HL-60 (cell line): ENCODE data around the gene SSNA1.
A peak's percentile ranks its signal among the peaks of the same experiment; 100 is the strongest.

Experiments
- DNase-seq, 2 experiments: peaks; one replicate each; pipeline ENCODE4 v3.0.0-alpha.2; 2010 to 2020; ENCODE audit warnings: low read depth in 1 of 2, low spot score in 1 of 2
- H3K27ac ChIP-seq: fragments of 250-450 bp; sonication (Bioruptor Pico); replicated peaks from 2 replicates; pipeline ENCODE4 v1.5.1; 2020; ENCODE audit warnings: mild to moderate bottlenecking, moderate library complexity
- H3K27me3 ChIP-seq: fragments of 250-450 bp; sonication (Bioruptor Pico); 2 replicates; pipeline ENCODE4 v1.5.1; 2021; ENCODE audit warnings: mild to moderate bottlenecking, moderate library complexity; ENCODE audit not compliant: insufficient read depth, poor library complexity, severe bottlenecking
- H3K4me3 ChIP-seq: replicated peaks from 2 replicates; pipeline ENCODE4 v1.5.1; 2011; ENCODE audit warnings: mild to moderate bottlenecking, control low read depth, low read length; ENCODE audit not compliant: insufficient read depth
- CTCF ChIP-seq: IDR thresholded peaks from one replicate; pipeline ENCODE4 v1.5.1; 2011; ENCODE audit warnings: low read length, control low read depth, inconsistent platforms; ENCODE audit not compliant: insufficient read depth
- GABPA ChIP-seq: IDR thresholded peaks from 2 replicates; pipeline ENCODE4 v1.6.1; 2012; ENCODE audit warnings: low read depth
- POLR2AphosphoS5 ChIP-seq: IDR thresholded peaks from 2 replicates; pipeline ENCODE4 v1.6.1; 2012; ENCODE audit warnings: low read depth
- REST ChIP-seq: IDR thresholded peaks from 2 replicates; pipeline ENCODE4 v1.6.1; 2012; ENCODE audit warnings: low read depth; ENCODE audit not compliant: insufficient replicate concordance
- SPI1 ChIP-seq: IDR thresholded peaks from 2 replicates; pipeline ENCODE4 v1.6.1; 2012; ENCODE audit warnings: low read depth, mild to moderate bottlenecking, borderline replicate concordance

SSNA1 gene

DNA sequence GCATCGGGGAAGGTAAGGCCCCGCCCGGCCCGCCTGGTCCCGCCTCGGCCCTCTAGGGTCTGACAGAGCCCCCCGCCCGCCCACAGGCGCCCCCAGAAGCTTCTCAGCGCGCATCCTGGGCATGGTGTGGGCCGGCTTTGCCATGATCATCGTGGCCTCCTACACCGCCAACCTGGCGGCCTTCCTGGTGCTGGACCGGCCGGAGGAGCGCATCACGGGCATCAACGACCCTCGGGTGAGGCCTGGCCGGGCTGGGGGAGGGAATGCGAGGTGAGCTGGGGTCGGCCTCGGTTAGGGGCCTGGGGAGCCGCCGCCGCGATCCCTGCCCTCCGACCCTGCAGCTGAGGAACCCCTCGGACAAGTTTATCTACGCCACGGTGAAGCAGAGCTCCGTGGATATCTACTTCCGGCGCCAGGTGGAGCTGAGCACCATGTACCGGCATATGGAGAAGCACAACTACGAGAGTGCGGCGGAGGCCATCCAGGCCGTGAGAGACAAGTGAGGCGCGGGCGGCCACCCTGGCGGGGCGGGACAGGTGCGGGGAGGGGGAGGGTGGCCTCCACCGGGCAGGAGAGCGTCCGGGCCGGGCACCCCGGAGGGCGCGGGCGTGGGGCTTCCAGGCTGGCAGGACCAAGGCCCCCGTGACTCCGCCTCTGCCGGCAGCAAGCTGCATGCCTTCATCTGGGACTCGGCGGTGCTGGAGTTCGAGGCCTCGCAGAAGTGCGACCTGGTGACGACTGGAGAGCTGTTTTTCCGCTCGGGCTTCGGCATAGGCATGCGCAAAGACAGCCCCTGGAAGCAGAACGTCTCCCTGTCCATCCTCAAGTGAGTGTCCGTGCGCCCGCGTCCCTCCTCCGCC lies 25.7 kb upstream of the SSNA1 start:
- Histone ChIP-seq H3K27me3 (peaks cover 64% of the 10 kb centered on the region), H3K4me3 (no peak overlapping the region), H3K27ac (no peak overlapping the region)
- DNase-seq, result peak in 1 of 2 experiments; percentile 41
- TF ChIP-seq POLR2AphosphoS5, result no peak
- TF ChIP-seq REST, result no peak
- no peak for TF ChIP-seq GABPA
- TF ChIP-seq CTCF, result no peak
- no peak for TF ChIP-seq SPI1

DNA sequence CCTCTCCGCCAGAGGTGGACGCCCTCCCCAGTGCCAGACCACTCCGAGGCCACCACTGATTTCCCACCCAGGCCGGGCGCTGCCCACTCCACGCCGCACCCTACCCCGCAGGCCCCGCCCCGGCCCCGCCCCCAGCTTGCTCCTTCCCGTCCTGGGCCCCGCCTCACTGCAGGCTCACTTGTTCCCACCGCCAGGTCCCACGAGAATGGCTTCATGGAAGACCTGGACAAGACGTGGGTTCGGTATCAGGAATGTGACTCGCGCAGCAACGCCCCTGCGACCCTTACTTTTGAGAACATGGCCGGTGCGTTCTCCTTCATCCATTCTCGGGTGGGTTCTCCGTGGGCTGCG lies 25.1 kb upstream of the SSNA1 start:
- TF ChIP-seq SPI1 (no peak), GABPA (no peak), POLR2AphosphoS5 (no peak), REST (no peak), CTCF (no peak)
- no peak overlapping the region for H3K4me3 ChIP-seq
- DNase-seq, result no peak
- H3K27ac ChIP-seq, result no peak overlapping the region
- H3K27me3 ChIP-seq, result peaks cover 65% of the 10 kb centered on the region

GRCh38 chr9:137163805-137164204 lies 24.7 kb upstream of the SSNA1 start:
- no peak overlapping the region for H3K27ac ChIP-seq
- H3K27me3 ChIP-seq, result peaks cover 62% of the 10 kb centered on the region
- H3K4me3 ChIP-seq, result no peak overlapping the region
- no peak for DNase-seq
- no peak for TF ChIP-seq CTCF
- TF ChIP-seq GABPA, result no peak
- TF ChIP-seq POLR2AphosphoS5, result no peak
- TF ChIP-seq SPI1, result no peak
- no peak for TF ChIP-seq REST
